T-cell (primary cell): ENCODE data around the gene COQ9. TPM values are rescaled to one million over a fixed set of nuclear protein-coding genes. Genes with fewer than 3 reads are reported as not detected.
"Not testable (repeated sequence)": the region's sequence is repeated elsewhere in the genome, so short reads cannot be mapped to it uniquely, and the experiment has no call there.

Experiments used
- ATAC-seq, 4 experiments: fragments of 200-7000 bp in 3 of 4; fragments of 150-1000 bp in 1 of 4; cut with Tn5 transposase; replicated peaks in 1 of 4; 1 replicate in 3 of 4; 2 replicates in 1 of 4; pipeline ENCODE4 v1.10.0; 2021; ENCODE audit warnings: moderate library complexity in 3 of 4, mild to moderate bottlenecking in 2 of 4, moderate number of reproducible peaks in 1 of 4
- CTCF ChIA-PET, 2 donors: fragments of 300-600 bp; sonication (Branson Sonifier 250); formaldehyde crosslinking; loops; one replicate each; lab custom pipeline; 2022; ENCODE audit warnings: antibody characterized with exemption in 2 of 2; lab: Charles Lee
- POLR2A ChIA-PET, 2 donors: fragments of 300-600 bp; sonication (Branson Sonifier 250); formaldehyde crosslinking; loops; one replicate each; lab custom pipeline; 2022; ENCODE audit warnings: antibody characterized with exemption in 2 of 2; lab: Charles Lee
- DNase-seq, 35 experiments: peaks; one replicate each; pipeline versions ENCODE4 v3.0.0 to v3.0.0-alpha.2; 2013 to 2023
- H3K27ac ChIP-seq: one replicate; pipeline ENCODE4 v1.5.1; 2013; ENCODE audit warnings: low read length
- H3K27me3 ChIP-seq, 2 experiments: replicated peaks in 1 of 2; 1 replicate in 1 of 2; 2 replicates in 1 of 2; pipeline versions ENCODE4 v1.6.1 to v1.7.0; 2013; ENCODE audit warnings: low read length in 1 of 2, mixed read lengths in 1 of 2; ENCODE audit not compliant: control insufficient read depth in 2 of 2, insufficient read depth in 2 of 2; ENCODE audit errors: extremely low read depth in 1 of 2
- H3K36me3 ChIP-seq, 2 donors: 1 replicate in 1 of 2; 2 replicates in 1 of 2; pipeline versions ENCODE4 v1.6.1 to v1.7.0; 2013; ENCODE audit warnings: low read length in 1 of 2; ENCODE audit not compliant: control insufficient read depth in 2 of 2, insufficient read depth in 1 of 2; ENCODE audit errors: extremely low read depth in 1 of 2
- H3K4me1 ChIP-seq, 2 experiments: 1 replicate in 1 of 2; 2 replicates in 1 of 2; pipeline versions ENCODE4 v1.6.1 to v1.7.0; 2013; ENCODE audit warnings: low read length in 2 of 2, mixed read lengths in 1 of 2; ENCODE audit not compliant: insufficient read depth in 2 of 2, control insufficient read depth in 1 of 2; ENCODE audit errors: extremely low read depth in 1 of 2
- H3K4me3 ChIP-seq, 2 donors: 1 replicate in 1 of 2; 2 replicates in 1 of 2; pipeline versions ENCODE4 v1.5.1 to v1.7.0; 2013; ENCODE audit warnings: mild to moderate bottlenecking in 2 of 2, low read length in 1 of 2, moderate library complexity in 1 of 2; ENCODE audit not compliant: control insufficient read depth in 1 of 2; ENCODE audit errors: extremely low read depth in 1 of 2
- H3K9me3 ChIP-seq: 2 replicates; pipeline ENCODE4 v1.7.0; 2013
- H3K27ac Mint-ChIP-seq, 2 donors: one replicate each; pipeline ENCODE4 v1.8.0; 2020 to 2021; ENCODE audit warnings: mild to moderate bottlenecking in 2 of 2, mixed read lengths in 2 of 2
- H3K27me3 Mint-ChIP-seq, 2 donors: one replicate each; pipeline ENCODE4 v1.8.0; 2021 to 2022; ENCODE audit warnings: mixed read lengths in 2 of 2
- H3K36me3 Mint-ChIP-seq: one replicate; pipeline ENCODE4 v1.8.0; 2021; ENCODE audit warnings: mixed read lengths
- H3K4me1 Mint-ChIP-seq, 3 donors: one replicate each; pipeline ENCODE4 v1.8.0; 2020 to 2022; ENCODE audit warnings: mixed read lengths in 3 of 3, mild to moderate bottlenecking in 1 of 3
- H3K4me3 Mint-ChIP-seq, 3 donors: one replicate each; pipeline ENCODE4 v1.8.0; 2020 to 2022; ENCODE audit warnings: mild to moderate bottlenecking in 3 of 3, mixed read lengths in 3 of 3, moderate library complexity in 3 of 3
- H3K9me3 Mint-ChIP-seq, 3 donors: one replicate each; pipeline ENCODE4 v1.8.0; 2020 to 2022; ENCODE audit warnings: mixed read lengths in 3 of 3
- WGBS: methylation state at CpG from one replicate; pipeline ENCODE4 v1.1.5; 2013; ENCODE audit warnings: missing lambda C conversion rate; ENCODE audit not compliant: insufficient coverage; 5-methylcytosine and 5-hydroxymethylcytosine counted together
- total RNA-seq, 35 experiments: library from RNA in 6 of 35; stranded (reverse) in 6 of 35; fragments of 120-200 nt in 1 of 35; gene quantifications; one replicate each; pipeline versions ENCODE4 v1.2.1 to v1.2.4 and lab custom pipeline; 2013 to 2026

Gene COQ9
- total RNA-seq = 10 to 100 TPM; 18.0 to 35.3 (median 34.2) TPM
- 28.0 TPM for total RNA-seq (2013)
- 9.6 to 38.2 (median 20.1) reads per million in 29 experiments for total RNA-seq (lab: John Stamatoyannopoulos, UW)

DNA sequence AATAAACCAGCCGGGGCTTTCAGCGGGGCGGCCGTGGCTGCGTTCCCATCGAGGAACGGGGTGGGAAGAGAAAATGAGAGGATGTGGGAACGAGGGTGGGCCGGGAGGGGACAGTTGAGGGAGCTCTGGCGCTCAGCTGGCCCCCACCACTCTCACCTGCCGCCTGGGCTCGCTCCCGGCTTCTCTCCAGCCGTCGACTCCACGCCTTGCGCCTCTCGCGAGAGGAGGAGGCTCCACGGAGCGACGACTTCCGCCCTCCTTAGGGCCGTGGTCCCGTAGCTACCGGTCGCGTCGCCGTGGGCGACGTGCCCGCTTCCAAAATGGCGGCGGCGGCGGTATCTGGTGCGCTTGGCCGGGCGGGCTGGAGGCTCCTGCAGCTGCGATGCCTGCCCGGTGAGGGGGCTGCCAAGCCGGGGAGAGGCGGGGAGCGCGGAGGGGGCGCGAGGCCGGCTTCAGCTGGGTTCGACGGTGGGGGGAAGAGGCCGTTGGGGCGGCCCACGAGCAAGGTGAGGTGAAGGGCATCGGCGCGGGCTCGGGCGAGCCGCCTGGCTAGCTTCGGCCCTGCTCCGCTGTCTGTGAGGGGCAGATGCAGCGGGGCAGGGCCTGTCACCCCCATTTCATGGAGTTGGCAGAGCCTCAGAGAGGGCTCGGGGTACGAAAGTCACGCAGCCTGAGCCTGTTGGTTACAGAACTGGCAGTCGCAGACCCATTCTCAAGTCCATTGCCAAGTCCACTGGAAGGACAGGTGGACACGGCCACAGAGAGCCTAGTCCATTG lies at the start of gene COQ9, which contains the start of gene CIAPIN1:
TSS of gene COQ9 (plus strand) at position 294 of the 777 bp plus-strand sequence. CDS start at position 321, 27 bp downstream.
TSS of gene CIAPIN1 (minus strand) at position 200 of the 777 bp plus-strand sequence. CDS start 6,457 bp downstream, outside the sequence.
- ATAC-seq (peak; percentile 99), DNase-seq (peak; percentile 83 to 95 (median 92))
- Histone ChIP-seq H3K27ac (peak within 1 kb of the TSS; percentile 59), H3K4me3 (peak within 1 kb of the TSS; percentile 66 to 95), H3K4me1 (peaks cover 4 to 26% of the 10 kb centered on the region in 2 experiments), H3K27me3 (no peaks in the 10 kb centered on the region), H3K36me3 (peaks cover 3 to 15% of the 10 kb centered on the region in 2 donors), H3K9me3 (no peaks in the 10 kb centered on the region)
- Mint-ChIP-seq H3K9me3 (no peaks in the 10 kb centered on the region), H3K36me3 (peaks cover 14% of the 10 kb centered on the region), H3K4me1 (peaks cover 33 to 46% (median 45%) of the 10 kb centered on the region in 3 donors), H3K27ac (peak within 1 kb of the TSS; percentile 78 to 88), H3K4me3 (peak within 1 kb of the TSS; percentile 87 to 90 (median 89)), H3K27me3 (no peaks in the 10 kb centered on the region)
- ChIA-PET CTCF (interaction anchor here (0.5 to 1.2 kb wide), 7 partner anchors 12 to 145 kb away, joined by 3 to 6 read pairs (median 3); partner anchors contain the start of genes CCDC102A (in 1 of the 2) and POLR2C (in 1 of the 2)), POLR2A (interaction anchor here in 1 of 2 donors (0.5 to 1.6 kb wide), 4 partner anchors 15 to 996 kb away, joined by 3 to 9 read pairs (median 4); partner anchors contain the start of genes ARL2BP, NUDT21, OGFOD1 and POLR2C)
- WGBS = under 1% methylated on average over 54 of the region's 68 CpGs

GRCh38 chr16:57397493-57397892 lies 49.8 kb upstream of the COQ9 start:
- CTCF ChIA-PET, H3K9me3 ChIP-seq, H3K9me3 Mint-ChIP-seq, H3K27me3 Mint-ChIP-seq, H3K36me3 Mint-ChIP-seq, POLR2A ChIA-PET, ATAC-seq, H3K4me1 Mint-ChIP-seq, H3K4me1 ChIP-seq, H3K4me3 Mint-ChIP-seq, H3K27ac Mint-ChIP-seq, H3K4me3 ChIP-seq, H3K27ac ChIP-seq, DNase-seq, H3K36me3 ChIP-seq: not testable (repeated sequence)
- no CpG with 5 or more reads among the region's 4 CpGs for WGBS
- H3K27me3 ChIP-seq = peaks cover 0 to 19% of the 10 kb centered on the region in 2 experiments

GRCh38 chr16:57401943-57402640 lies 45.2 kb upstream of the COQ9 start:
- H3K9me3 ChIP-seq = no peaks in the 10 kb centered on the region
- Mint-ChIP-seq H3K27ac (no peak overlapping the region), H3K9me3 (no peaks in the 10 kb centered on the region), H3K4me3 (no peak overlapping the region), H3K4me1 (no peaks in the 10 kb centered on the region), H3K27me3 (peaks cover 0 to 2% of the 10 kb centered on the region in 2 donors), H3K36me3 (no peaks in the 10 kb centered on the region)
- ChIA-PET POLR2A (no interaction called here), CTCF (interaction anchor here in 1 of 2 donors (0.6 kb wide), 1 partner anchor 221 kb away, joined by 3 read pairs; no protein-coding TSS in a partner anchor)
- WGBS = 90% methylated on average over 3 of the region's 7 CpGs
- peaks cover 0 to 9% of the 10 kb centered on the region in 2 experiments for H3K27me3 ChIP-seq
- no peak overlapping the region for H3K4me3 ChIP-seq
- no peak for DNase-seq
- no peak for ATAC-seq
- H3K27ac ChIP-seq = no peak overlapping the region
- no peaks in the 10 kb centered on the region for H3K36me3 ChIP-seq
- no peaks in the 10 kb centered on the region for H3K4me1 ChIP-seq

- ChIA-PET CTCF (no interaction called here), POLR2A (no interaction called here)
- H3K27me3 ChIP-seq = peaks cover 0 to 9% of the 10 kb centered on the region in 2 experiments
- no peak within 1 kb of the TSS for H3K27ac Mint-ChIP-seq
- no peaks in the 10 kb centered on the region for H3K36me3 ChIP-seq
- 85% methylated on average over 15 of the region's 17 CpGs for WGBS
- H3K27ac ChIP-seq = no peak within 1 kb of the TSS
- DNase-seq (no peak), ATAC-seq (no peak)
- H3K27me3 Mint-ChIP-seq = peaks cover 4 to 6% of the 10 kb centered on the region in 2 donors
- no peak within 1 kb of the TSS for H3K4me3 Mint-ChIP-seq
- H3K9me3 ChIP-seq = no peaks in the 10 kb centered on the region
- H3K9me3 Mint-ChIP-seq = no peaks in the 10 kb centered on the region
- no peak within 1 kb of the TSS for H3K4me3 ChIP-seq
- no peaks in the 10 kb centered on the region for H3K4me1 ChIP-seq
- H3K4me1 Mint-ChIP-seq = peaks cover 0 to 2% (median 0%) of the 10 kb centered on the region in 3 donors
- H3K36me3 Mint-ChIP-seq = no peaks in the 10 kb centered on the region
These were observed 43.1 kb upstream of the COQ9 start, which contains the start of gene CCL17 for GRCh38 chr16:57403965-57404817. TSS of gene CCL17 (plus strand) at chr16:57404767. CDS start at chr16:57413933, 9,166 bp downstream.

DNA sequence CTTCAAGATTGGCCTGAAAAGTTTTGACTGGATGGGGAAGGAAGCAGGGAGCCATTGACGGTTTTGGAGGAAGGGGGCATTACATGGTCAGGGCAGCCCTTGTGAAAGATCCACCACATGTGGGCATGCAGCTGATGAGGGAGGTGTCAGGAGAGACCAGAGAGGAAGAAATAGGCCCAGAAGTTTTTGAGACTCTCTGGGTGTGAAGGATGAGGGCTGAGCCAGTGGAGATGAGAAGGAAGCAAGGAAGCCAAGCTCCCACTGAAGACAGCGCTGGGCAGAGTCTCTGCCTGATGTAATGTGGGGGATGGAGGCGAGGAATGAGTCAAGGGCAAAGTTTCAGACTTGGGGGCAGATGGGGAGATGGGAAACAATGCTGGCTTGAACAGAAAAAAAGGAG lies 42.2 kb upstream of the COQ9 start:
- no peaks in the 10 kb centered on the region for H3K36me3 Mint-ChIP-seq
- CTCF ChIA-PET = no interaction called here

More for the DNA sequence above, 42.2 kb upstream of the COQ9 start:
- WGBS = 50% methylated on average over 3 of the region's 3 CpGs
- no peak for ATAC-seq
- H3K27ac Mint-ChIP-seq = no peak overlapping the region
- H3K4me1 Mint-ChIP-seq = peaks cover 0 to 2% (median 0%) of the 10 kb centered on the region in 3 donors
- Histone ChIP-seq H3K4me1 (no peaks in the 10 kb centered on the region), H3K27ac (no peak overlapping the region), H3K9me3 (no peaks in the 10 kb centered on the region), H3K27me3 (peaks cover 0 to 14% of the 10 kb centered on the region in 2 experiments), H3K36me3 (no peaks in the 10 kb centered on the region), H3K4me3 (no peak overlapping the region)
- POLR2A ChIA-PET = no interaction called here
- peaks cover 4 to 9% of the 10 kb centered on the region in 2 donors for H3K27me3 Mint-ChIP-seq
- H3K4me3 Mint-ChIP-seq = no peak overlapping the region
- no peak for DNase-seq
- no peaks in the 10 kb centered on the region for H3K9me3 Mint-ChIP-seq
